Fibroblast of pulmonary artery (primary cell): Measurements from ENCODE around the gene ITPR2.

Source experiments
- DNase-seq: peaks from one replicate; pipeline ENCODE4 v3.0.0-alpha.2; 2010; ENCODE audit warnings: low read depth
- H3K4me3 ChIP-seq: replicated peaks from 2 replicates; pipeline ENCODE4 v1.5.1; 2011; ENCODE audit warnings: low read depth, mild to moderate bottlenecking, control low read depth, low read length, moderate library complexity
- TF ChIP-seq, protein P1 (sequence below): IDR thresholded peaks from 2 replicates; pipeline ENCODE4 v1.5.1; 2011; ENCODE audit warnings: mild to moderate bottlenecking, control low read depth, low read length, inconsistent platforms; ENCODE audit errors: missing control alignments

The ITPR2 gene

DNA sequence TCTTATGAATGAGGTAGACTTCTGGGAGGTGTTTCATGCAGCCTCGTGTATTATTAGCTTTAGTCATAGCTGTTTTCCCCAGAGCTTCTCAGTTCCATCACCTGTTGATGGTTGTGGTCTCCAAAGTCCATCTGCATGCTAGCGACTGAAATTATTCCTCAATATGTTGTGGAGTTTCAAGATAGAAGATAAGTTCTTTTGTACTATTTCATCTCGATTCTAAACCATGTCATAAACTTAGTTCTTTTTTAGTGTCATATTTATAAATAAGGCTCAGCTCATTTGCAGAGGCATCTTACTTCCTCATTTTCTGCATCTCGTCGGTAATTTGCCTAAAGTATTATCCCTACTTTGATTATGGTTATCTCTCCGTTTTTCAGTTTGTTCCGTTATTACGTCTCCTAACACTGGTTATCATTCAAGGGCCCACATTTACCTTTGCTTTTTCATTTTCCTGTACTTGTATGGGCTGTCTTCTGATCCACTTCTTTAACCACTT lies 119.1 kb downstream of the ITPR2 start:
- TF ChIP-seq, protein P1, sequence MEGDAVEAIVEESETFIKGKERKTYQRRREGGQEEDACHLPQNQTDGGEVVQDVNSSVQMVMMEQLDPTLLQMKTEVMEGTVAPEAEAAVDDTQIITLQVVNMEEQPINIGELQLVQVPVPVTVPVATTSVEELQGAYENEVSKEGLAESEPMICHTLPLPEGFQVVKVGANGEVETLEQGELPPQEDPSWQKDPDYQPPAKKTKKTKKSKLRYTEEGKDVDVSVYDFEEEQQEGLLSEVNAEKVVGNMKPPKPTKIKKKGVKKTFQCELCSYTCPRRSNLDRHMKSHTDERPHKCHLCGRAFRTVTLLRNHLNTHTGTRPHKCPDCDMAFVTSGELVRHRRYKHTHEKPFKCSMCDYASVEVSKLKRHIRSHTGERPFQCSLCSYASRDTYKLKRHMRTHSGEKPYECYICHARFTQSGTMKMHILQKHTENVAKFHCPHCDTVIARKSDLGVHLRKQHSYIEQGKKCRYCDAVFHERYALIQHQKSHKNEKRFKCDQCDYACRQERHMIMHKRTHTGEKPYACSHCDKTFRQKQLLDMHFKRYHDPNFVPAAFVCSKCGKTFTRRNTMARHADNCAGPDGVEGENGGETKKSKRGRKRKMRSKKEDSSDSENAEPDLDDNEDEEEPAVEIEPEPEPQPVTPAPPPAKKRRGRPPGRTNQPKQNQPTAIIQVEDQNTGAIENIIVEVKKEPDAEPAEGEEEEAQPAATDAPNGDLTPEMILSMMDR = no peak
- DNase-seq = no peak
- H3K4me3 ChIP-seq = no peak overlapping the region

DNA sequence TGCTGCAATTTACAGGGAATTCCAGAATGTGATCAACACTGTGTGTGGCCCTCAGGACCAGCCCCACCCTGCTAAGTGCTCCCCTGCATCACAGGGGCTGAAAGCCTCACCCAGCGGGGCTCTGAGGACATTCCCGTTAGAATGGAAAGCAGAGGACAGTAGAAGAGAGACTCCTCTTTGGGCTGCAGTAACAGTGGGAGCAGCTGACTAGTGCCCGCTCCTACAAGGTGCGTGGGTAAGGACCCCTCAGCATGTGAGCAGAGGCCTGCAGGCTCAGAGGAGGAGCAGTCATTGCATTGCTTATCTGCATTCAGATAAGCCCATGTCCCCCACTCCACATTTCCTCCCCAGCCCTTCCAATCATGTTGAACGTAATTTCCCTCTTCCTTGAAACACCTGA lies 120.1 kb downstream of the ITPR2 start:
- TF ChIP-seq, protein P1 = no peak
- no peak for DNase-seq
- no peak overlapping the region for H3K4me3 ChIP-seq

DNA sequence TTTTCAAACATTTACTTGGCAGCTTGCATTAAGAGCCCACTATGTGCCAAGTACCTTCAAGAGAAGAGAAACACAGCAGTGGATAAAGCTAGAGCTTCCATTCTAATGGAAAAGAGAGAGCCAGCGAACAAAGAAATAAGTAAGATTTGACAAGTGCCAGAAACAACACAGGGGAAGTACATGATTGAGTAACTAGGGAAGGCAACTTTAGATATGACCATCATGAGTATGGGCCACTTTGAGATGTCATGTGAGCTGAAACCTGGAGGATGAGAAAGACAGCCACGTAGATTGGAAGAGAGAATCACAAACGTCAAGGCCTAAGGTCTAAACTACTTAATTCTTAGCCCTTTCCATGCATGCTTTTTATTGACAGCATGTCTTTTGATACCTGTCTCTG lies 121.4 kb downstream of the ITPR2 start:
- H3K4me3 ChIP-seq = no peak overlapping the region
- peak; percentile 43 for DNase-seq
- TF ChIP-seq, protein P1 = no peak

DNA sequence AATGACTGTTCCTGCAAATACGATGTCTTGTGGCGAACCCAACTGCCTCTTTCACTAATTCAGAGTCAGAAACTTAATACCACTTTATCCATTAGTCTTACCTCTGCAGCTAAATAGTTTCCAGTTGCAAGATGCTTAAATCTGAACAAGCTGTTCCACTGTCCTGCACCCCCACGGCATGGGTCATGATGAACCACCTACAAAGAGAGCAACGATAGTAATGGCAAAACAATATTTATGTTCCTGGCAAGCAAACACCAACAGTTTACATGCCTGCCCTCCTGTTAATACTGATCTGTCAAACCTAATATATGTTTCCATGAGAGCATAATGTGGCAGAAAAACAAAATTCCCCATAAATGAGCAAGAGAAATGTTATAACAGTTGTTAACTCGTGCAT lies 121.9 kb downstream of the ITPR2 start:
- TF ChIP-seq, protein P1 = no peak
- H3K4me3 ChIP-seq = no peak overlapping the region
- DNase-seq = no peak

DNA sequence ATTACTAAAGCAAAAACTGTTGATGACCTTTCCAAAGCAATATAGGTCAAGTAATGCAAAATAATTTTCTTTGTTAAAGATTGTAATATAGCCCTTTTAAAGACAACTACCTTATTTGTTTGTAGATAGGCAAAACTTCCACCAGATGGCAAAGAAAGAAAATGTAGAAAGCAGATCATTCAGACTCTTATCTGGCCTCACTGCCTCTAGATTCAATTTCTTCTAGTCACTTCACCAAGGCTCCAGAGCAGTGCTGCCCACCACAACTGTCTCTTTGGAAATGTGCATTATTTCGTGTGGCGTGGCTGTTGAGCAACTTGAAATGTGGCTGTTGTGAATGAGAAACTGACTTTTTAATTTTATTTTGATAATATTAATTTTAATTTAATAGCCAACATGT lies 127.1 kb downstream of the ITPR2 start:
- peak; percentile 21 for DNase-seq
- H3K4me3 ChIP-seq = no peak overlapping the region
- TF ChIP-seq, protein P1 = no peak

DNA sequence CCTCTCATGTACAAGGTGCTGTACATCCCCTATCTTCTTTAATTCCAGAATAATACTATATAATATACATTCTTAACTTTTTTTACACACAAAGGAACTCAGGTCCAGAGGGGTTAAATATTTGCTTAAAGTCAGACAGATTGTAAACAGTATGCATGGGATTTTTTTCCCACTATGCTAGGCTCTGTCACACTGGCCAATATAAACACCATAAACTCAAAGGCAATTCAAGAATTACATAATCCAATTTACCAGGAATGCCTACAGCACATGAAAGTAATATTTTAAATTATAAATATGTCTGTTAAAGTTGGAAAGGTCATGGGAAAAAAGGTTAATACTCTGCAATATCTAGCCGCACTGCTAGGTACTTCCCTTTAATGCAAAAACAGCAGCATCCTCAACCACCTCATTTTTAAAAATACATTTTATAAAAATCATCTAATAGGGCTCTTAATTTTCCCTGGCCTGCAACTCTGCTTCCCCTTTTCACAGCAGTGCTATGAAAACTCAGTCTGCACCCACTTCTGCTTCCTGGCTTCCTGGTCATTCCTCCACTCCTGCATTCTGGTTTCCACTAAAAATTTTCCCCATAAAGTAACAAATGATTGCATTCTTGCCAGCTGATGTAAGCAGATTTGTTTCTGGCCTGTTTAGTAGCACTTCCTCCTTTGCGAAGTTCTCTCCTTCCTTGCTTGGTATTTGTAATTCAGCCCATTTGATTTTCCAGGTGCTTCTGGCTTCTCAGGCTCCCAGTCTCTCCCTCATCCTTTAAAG lies 128.1 kb downstream of the ITPR2 start:
- peak; percentile 57 for DNase-seq
- TF ChIP-seq, protein P1 = no peak
- H3K4me3 ChIP-seq = no peak overlapping the region

DNA sequence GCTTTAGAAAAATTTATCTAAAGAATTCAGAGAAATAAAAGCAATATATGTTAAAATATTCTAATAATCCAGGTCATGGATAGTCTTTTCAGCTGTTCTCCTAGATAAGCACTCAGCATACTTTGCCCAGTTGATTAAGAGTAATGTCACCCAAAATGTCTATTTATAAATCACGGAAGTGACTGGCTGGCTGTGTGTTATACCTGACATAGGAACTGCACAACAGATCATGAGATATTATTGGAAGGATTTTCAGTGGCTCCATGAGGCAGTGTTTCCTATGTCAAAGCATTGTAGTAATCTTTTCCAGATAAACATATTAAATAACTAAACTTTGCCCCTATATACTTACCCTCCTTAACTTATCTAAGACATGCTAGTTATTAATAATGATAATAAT lies 128.8 kb downstream of the ITPR2 start:
- H3K4me3 ChIP-seq = no peak overlapping the region
- DNase-seq = no peak
- TF ChIP-seq, protein P1 = no peak
